SKM-1 treated with dmso at 0.1 percent for 144 hours (cell line): Measurements from ENCODE around the gene ULBP2.
"Not testable (repeated sequence)": the region's sequence is repeated elsewhere in the genome, so short reads cannot be mapped to it uniquely, and the experiment has no call there.

Experiments
- DNase-seq: peaks from one replicate; lab custom pipeline; 2025; ENCODE audit not compliant: unreplicated experiment; lab: John Stamatoyannopoulos, UW

ULBP2 gene

GRCh38 chr6:149966319-149966718 is 24.5 kb downstream of the ULBP2 start:
- not testable (repeated sequence) for DNase-seq

- DNase-seq: no peak
These were observed 25.8 kb downstream of the ULBP2 start for GRCh38 chr6:149967591-149967990.

GRCh38 chr6:149967999-149968398 is 26.2 kb downstream of the ULBP2 start:
- not testable (repeated sequence) for DNase-seq

- not testable (repeated sequence) for DNase-seq
These were observed 27.1 kb downstream of the ULBP2 start for GRCh38 chr6:149968909-149969308.

GRCh38 chr6:149969635-149970034 is 27.8 kb downstream of the ULBP2 start:
- no peak for DNase-seq

GRCh38 chr6:149974394-149974793 is 32.6 kb downstream of the ULBP2 start:
- DNase-seq: not testable (repeated sequence)

- no peak for DNase-seq
These were observed 33.0 kb downstream of the ULBP2 start for GRCh38 chr6:149974825-149975224.

GRCh38 chr6:149975400-149975799 is 33.6 kb downstream of the ULBP2 start:
- no peak for DNase-seq

GRCh38 chr6:149977221-149977620 is 35.4 kb downstream of the ULBP2 start:
- no peak for DNase-seq

GRCh38 chr6:149978610-149979009 is 36.8 kb downstream of the ULBP2 start:
- DNase-seq: no peak

GRCh38 chr6:149979293-149979692 is 37.5 kb downstream of the ULBP2 start:
- DNase-seq: no peak

- DNase-seq: no peak
These were observed 41.3 kb downstream of the ULBP2 start for GRCh38 chr6:149983145-149983544.

GRCh38 chr6:149984773-149985172 is 43.0 kb downstream of the ULBP2 start:
- DNase-seq: no peak

GRCh38 chr6:149985481-149985937 is 43.7 kb downstream of the ULBP2 start:
- no peak for DNase-seq

GRCh38 chr6:149987602-149988107 is 45.8 kb downstream of the ULBP2 start:
- no peak for DNase-seq

GRCh38 chr6:149988550-149989346 is 46.9 kb downstream of the ULBP2 start:
- no peak for DNase-seq

GRCh38 chr6:149990212-149990660 is 48.4 kb downstream of the ULBP2 start:
- no peak for DNase-seq

GRCh38 chr6:149990661-149991471 is 49.1 kb downstream of the ULBP2 start:
- no peak for DNase-seq

GRCh38 chr6:149991472-149991795 is 49.6 kb downstream of the ULBP2 start:
- DNase-seq: not testable (repeated sequence)

GRCh38 chr6:149991838-149992237 is 50.0 kb downstream of the ULBP2 start:
- no peak for DNase-seq

GRCh38 chr6:149995235-149995750 is 53.5 kb downstream of the ULBP2 start:
- no peak for DNase-seq

- no peak for DNase-seq
These were observed 54.2 kb downstream of the ULBP2 start for GRCh38 chr6:149995971-149996370.
